GM20000 (cell line): Measurements from ENCODE around the gene FMOD.

Source experiments
- DNase-seq: peaks from one replicate; pipeline ENCODE4 v3.0.0; 2012; ENCODE audit warnings: low spot score
- TF ChIP-seq, protein P1 (sequence below): IDR thresholded peaks from 2 replicates; pipeline ENCODE4 v1.5.1; 2012; ENCODE audit warnings: mild to moderate bottlenecking, control low read depth; ENCODE audit errors: extremely low read depth, missing control alignments

FMOD gene

DNA sequence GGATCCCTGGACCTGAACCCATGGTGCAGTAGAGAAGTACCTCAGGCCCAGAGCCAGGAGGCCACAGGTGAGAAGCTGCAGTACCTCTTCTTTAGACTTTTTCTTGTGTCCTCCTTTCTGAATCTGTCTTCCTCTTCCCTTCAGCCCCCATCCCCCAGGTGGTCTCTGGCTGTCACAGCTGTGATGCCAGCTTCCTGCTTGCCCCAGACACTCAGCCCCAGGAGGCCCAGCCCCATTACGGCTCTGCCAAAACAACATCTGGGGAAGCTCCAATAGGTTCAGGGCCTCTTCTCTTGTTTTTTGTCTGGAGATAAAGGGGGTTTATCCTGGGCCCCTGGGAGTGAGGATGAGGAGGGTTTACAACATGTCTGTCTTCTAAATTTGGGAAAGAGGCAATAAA is 55.1 kb downstream of the FMOD start:
- no peak for DNase-seq
- TF ChIP-seq, protein P1, sequence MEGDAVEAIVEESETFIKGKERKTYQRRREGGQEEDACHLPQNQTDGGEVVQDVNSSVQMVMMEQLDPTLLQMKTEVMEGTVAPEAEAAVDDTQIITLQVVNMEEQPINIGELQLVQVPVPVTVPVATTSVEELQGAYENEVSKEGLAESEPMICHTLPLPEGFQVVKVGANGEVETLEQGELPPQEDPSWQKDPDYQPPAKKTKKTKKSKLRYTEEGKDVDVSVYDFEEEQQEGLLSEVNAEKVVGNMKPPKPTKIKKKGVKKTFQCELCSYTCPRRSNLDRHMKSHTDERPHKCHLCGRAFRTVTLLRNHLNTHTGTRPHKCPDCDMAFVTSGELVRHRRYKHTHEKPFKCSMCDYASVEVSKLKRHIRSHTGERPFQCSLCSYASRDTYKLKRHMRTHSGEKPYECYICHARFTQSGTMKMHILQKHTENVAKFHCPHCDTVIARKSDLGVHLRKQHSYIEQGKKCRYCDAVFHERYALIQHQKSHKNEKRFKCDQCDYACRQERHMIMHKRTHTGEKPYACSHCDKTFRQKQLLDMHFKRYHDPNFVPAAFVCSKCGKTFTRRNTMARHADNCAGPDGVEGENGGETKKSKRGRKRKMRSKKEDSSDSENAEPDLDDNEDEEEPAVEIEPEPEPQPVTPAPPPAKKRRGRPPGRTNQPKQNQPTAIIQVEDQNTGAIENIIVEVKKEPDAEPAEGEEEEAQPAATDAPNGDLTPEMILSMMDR = no peak

DNA sequence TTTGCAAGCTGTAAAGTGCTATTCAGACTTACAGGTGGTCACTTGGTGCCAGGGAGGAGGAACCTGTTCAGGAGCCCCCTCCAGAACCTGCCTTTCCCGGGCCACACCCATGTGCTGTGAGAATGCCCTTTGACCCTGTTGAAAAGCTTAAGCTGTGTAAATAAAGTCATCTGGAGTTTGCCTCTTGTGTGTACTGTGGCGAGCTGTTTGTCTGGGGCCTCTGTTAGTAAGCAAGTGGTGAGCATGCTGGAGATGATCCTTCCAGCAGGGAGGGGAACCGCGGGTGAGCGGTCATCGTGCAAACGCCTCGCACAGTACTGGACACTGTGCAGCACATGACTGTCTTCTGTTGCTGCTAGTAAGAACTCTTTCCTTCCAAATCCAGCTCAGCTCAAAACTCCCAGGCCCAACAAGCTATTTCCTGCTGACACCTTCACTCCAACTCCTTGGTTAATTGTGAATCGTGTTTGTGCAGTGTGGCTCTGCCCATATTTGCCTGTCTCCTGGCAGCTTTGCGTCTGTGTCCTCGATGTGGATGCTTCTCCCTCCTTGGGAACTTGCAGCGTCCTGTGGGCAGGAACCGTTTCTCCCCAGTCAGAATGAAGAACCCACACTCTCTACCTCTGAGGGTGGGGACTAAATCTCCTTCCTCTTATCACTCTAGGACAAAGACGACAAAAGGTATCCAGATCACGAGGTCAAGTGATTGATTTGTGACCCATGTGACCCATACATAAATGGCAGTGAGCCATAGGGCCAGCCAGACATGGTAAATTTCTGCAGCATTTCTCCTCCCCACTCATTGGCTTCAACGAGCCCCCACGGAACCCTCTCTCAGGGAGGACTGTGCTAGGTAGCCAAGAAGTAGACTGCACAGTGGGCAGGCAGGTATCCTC is 59.5 kb downstream of the FMOD start:
- DNase-seq = no peak
- TF ChIP-seq, protein P1 = no peak
